ENCODE results near the gene GAPVD1.

GAPVD1 gene

DNA sequence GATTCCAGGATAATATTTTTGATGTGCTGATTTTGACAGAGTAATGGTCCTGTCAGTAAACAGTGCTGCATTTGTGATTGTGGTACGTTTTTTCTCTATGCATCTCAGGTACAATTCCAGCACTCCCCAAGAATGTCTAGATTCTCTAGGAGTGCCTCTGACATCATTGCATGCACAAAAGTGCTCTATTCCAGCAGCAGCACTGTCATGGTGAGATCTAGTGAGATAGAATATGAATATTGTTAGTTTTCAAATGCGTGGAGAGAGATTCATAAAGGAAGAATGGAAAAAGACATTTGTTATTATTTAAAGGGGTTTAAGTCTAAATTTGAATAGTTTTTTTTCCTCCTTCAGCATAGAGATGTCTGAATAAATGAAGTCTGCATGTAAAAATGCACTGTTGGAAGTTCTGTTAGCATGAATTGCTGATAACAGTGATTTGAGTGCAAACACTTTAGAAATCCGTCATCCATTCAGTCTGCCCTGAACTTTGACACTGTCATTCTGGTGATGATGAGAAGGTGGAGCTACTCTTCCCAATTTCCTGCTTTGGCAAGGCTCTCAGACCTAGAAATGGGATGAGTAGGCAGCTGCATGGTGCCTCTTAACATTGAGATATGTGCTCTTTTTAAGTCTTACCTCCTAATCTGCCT is 84.6 kb downstream of the GAPVD1 start:
- H3K36me3 ChIP-seq (ENCODE audit: control insufficient read depth in 1 of 2, insufficient read depth in 2 of 2, low read depth in 1 of 2, low read length in 2 of 2): peaks cover 29 to 87% of the 10 kb centered on the region in 2 experiments
- H2BK5ac ChIP-seq (ENCODE audit: low read depth, low read length, poor library complexity, severe bottlenecking): no peak overlapping the region
- no peak overlapping the region for H3K23ac ChIP-seq (ENCODE audit: low read length in 2 of 2)
- no peak overlapping the region for H2AFZ ChIP-seq (ENCODE audit: low read depth, low read length)
- no peak overlapping the region for H3K27ac ChIP-seq (ENCODE audit: low read length, poor library complexity, severe bottlenecking)
- peaks cover 1% of the 10 kb centered on the region for H3K4me1 ChIP-seq (ENCODE audit: control insufficient read depth, insufficient read depth, low read depth, low read length)
- H3K18ac ChIP-seq (ENCODE audit: low read depth in 1 of 2, low read length in 2 of 2): no peak overlapping the region
- H3K4ac ChIP-seq (ENCODE audit: low read depth in 1 of 2, low read length in 2 of 2): no peak overlapping the region
- DNase-seq: no peak
- H3K27me3 ChIP-seq (ENCODE audit: control insufficient read depth in 1 of 2, insufficient read depth in 1 of 2, low read length in 2 of 2): no peaks in the 10 kb centered on the region
- no peak overlapping the region for H3K4me2 ChIP-seq (ENCODE audit: low read length, poor library complexity, severe bottlenecking)
- no peak overlapping the region for H2BK12ac ChIP-seq (ENCODE audit: low read length in 2 of 2)
- H2BK15ac ChIP-seq (ENCODE audit: low read depth, poor library complexity, severe bottlenecking): no peak overlapping the region
- no peak overlapping the region for H3K14ac ChIP-seq (ENCODE audit: low read length in 2 of 2)
- WGBS: 94% methylated on average over 3 of the region's 3 CpGs
- no peak overlapping the region for H4K8ac ChIP-seq (ENCODE audit: low read length)
- no peak overlapping the region for H4K91ac ChIP-seq (ENCODE audit: low read length)
- H3K4me3 ChIP-seq (ENCODE audit: insufficient read depth in 1 of 2, low read depth in 1 of 2, low read length in 2 of 2): no peak overlapping the region
- H2BK120ac ChIP-seq (ENCODE audit: low read depth, low read length): no peak overlapping the region
- H3K9me3 ChIP-seq (ENCODE audit: control insufficient read depth, low read length): no peaks in the 10 kb centered on the region
- H3K79me1 ChIP-seq (replicated peaks; ENCODE audit: low read length, poor library complexity, severe bottlenecking): peaks cover 8% of the 10 kb centered on the region
- no peak overlapping the region for H2AK5ac ChIP-seq (ENCODE audit: low read length, severe bottlenecking)
- H3K9ac ChIP-seq (ENCODE audit: low read length): no peak overlapping the region

DNA sequence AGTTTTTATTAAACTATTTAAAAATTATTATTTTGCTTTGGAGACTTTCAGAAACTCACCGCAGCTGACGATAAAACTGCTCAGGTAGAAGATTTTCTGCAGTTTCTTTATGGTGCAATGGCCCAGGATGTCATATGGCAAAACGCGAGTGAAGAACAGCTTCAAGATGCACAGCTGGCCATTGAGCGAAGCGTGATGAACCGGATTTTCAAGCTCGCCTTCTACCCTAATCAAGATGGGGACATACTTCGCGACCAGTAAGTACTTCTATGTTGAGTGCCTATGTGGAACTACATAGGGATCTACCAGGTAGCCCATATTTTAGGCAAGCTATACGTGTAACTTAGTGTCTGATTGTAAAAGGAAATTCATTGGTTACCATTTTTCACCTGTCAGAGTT is 94.0 kb downstream of the GAPVD1 start:
- no peak overlapping the region for H2AK5ac ChIP-seq (ENCODE audit: low read length, severe bottlenecking)
- DNase-seq: no peak
- H2BK15ac ChIP-seq (ENCODE audit: low read depth, poor library complexity, severe bottlenecking): no peak overlapping the region
- no peak overlapping the region for H3K27ac ChIP-seq (ENCODE audit: low read length, poor library complexity, severe bottlenecking)
- H2AFZ ChIP-seq (ENCODE audit: low read depth, low read length): no peak overlapping the region
- no peak overlapping the region for H4K8ac ChIP-seq (ENCODE audit: low read length)
- no peaks in the 10 kb centered on the region for H3K27me3 ChIP-seq (ENCODE audit: control insufficient read depth in 1 of 2, insufficient read depth in 1 of 2, low read length in 2 of 2)
- H2BK12ac ChIP-seq (ENCODE audit: low read length in 2 of 2): no peak overlapping the region
- H3K18ac ChIP-seq (ENCODE audit: low read depth in 1 of 2, low read length in 2 of 2): no peak overlapping the region
- H3K23ac ChIP-seq (ENCODE audit: low read length in 2 of 2): no peak overlapping the region
- no peak overlapping the region for H3K14ac ChIP-seq (ENCODE audit: low read length in 2 of 2)
- no peak overlapping the region for H2BK5ac ChIP-seq (ENCODE audit: low read depth, low read length, poor library complexity, severe bottlenecking)
- H4K91ac ChIP-seq (ENCODE audit: low read length): no peak overlapping the region
- H3K4ac ChIP-seq (ENCODE audit: low read depth in 1 of 2, low read length in 2 of 2): no peak overlapping the region
- 98% methylated on average over 11 of the region's 11 CpGs for WGBS
- peaks cover 44 to 96% of the 10 kb centered on the region in 2 experiments for H3K36me3 ChIP-seq (ENCODE audit: control insufficient read depth in 1 of 2, insufficient read depth in 2 of 2, low read depth in 1 of 2, low read length in 2 of 2)
- H3K4me2 ChIP-seq (ENCODE audit: low read length, poor library complexity, severe bottlenecking): no peak overlapping the region
- no peaks in the 10 kb centered on the region for H3K9me3 ChIP-seq (ENCODE audit: control insufficient read depth, low read length)
- no peak overlapping the region for H3K9ac ChIP-seq (ENCODE audit: low read length)
- no peaks in the 10 kb centered on the region for H3K4me1 ChIP-seq (ENCODE audit: control insufficient read depth, insufficient read depth, low read depth, low read length)
- H2BK120ac ChIP-seq (ENCODE audit: low read depth, low read length): no peak overlapping the region
- peaks cover 19% of the 10 kb centered on the region for H3K79me1 ChIP-seq (replicated peaks; ENCODE audit: low read length, poor library complexity, severe bottlenecking)
- H3K4me3 ChIP-seq (ENCODE audit: insufficient read depth in 1 of 2, low read depth in 1 of 2, low read length in 2 of 2): no peak overlapping the region

- no peak overlapping the region for H3K27ac ChIP-seq (ENCODE audit: low read length, poor library complexity, severe bottlenecking)
- 96% methylated on average over 3 of the region's 3 CpGs for WGBS
- H3K9me3 ChIP-seq (ENCODE audit: control insufficient read depth, low read length): no peaks in the 10 kb centered on the region
- H3K14ac ChIP-seq (ENCODE audit: low read length in 2 of 2): no peak overlapping the region
- H2AK5ac ChIP-seq (ENCODE audit: low read length, severe bottlenecking): no peak overlapping the region
- peaks cover 45 to 96% of the 10 kb centered on the region in 2 experiments for H3K36me3 ChIP-seq (ENCODE audit: control insufficient read depth in 1 of 2, insufficient read depth in 2 of 2, low read depth in 1 of 2, low read length in 2 of 2)
- no peak overlapping the region for H4K91ac ChIP-seq (ENCODE audit: low read length)
- no peak overlapping the region for H4K8ac ChIP-seq (ENCODE audit: low read length)
- H3K4me1 ChIP-seq (ENCODE audit: control insufficient read depth, insufficient read depth, low read depth, low read length): no peaks in the 10 kb centered on the region
- no peak overlapping the region for H2BK120ac ChIP-seq (ENCODE audit: low read depth, low read length)
- no peak overlapping the region for H2BK5ac ChIP-seq (ENCODE audit: low read depth, low read length, poor library complexity, severe bottlenecking)
- no peak overlapping the region for H3K23ac ChIP-seq (ENCODE audit: low read length in 2 of 2)
- no peak overlapping the region for H3K18ac ChIP-seq (ENCODE audit: low read depth in 1 of 2, low read length in 2 of 2)
- no peak overlapping the region for H2BK15ac ChIP-seq (ENCODE audit: low read depth, poor library complexity, severe bottlenecking)
- H3K79me1 ChIP-seq (replicated peaks; ENCODE audit: low read length, poor library complexity, severe bottlenecking): peaks cover 20% of the 10 kb centered on the region
- H3K4ac ChIP-seq (ENCODE audit: low read depth in 1 of 2, low read length in 2 of 2): no peak overlapping the region
- no peak overlapping the region for H3K9ac ChIP-seq (ENCODE audit: low read length)
- no peaks in the 10 kb centered on the region for H3K27me3 ChIP-seq (ENCODE audit: control insufficient read depth in 1 of 2, insufficient read depth in 1 of 2, low read length in 2 of 2)
- no peak overlapping the region for H3K4me2 ChIP-seq (ENCODE audit: low read length, poor library complexity, severe bottlenecking)
- no peak overlapping the region for H3K4me3 ChIP-seq (ENCODE audit: insufficient read depth in 1 of 2, low read depth in 1 of 2, low read length in 2 of 2)
- DNase-seq: no peak
- no peak overlapping the region for H2BK12ac ChIP-seq (ENCODE audit: low read length in 2 of 2)
- no peak overlapping the region for H2AFZ ChIP-seq (ENCODE audit: low read depth, low read length)
Observed at GRCh38 chr9:125356032-125356431, 94.4 kb downstream of the GAPVD1 start.

GRCh38 chr9:125359011-125359410 is 97.4 kb downstream of the GAPVD1 start:
- Histone ChIP-seq H3K9ac (ENCODE audit: low read length) (no peak overlapping the region), H3K36me3 (ENCODE audit: control insufficient read depth in 1 of 2, insufficient read depth in 2 of 2, low read depth in 1 of 2, low read length in 2 of 2) (peaks cover 37 to 97% of the 10 kb centered on the region in 2 experiments), H3K9me3 (ENCODE audit: control insufficient read depth, low read length) (no peaks in the 10 kb centered on the region), H3K4me2 (ENCODE audit: low read length, poor library complexity, severe bottlenecking) (no peak overlapping the region), H3K27ac (ENCODE audit: low read length, poor library complexity, severe bottlenecking) (no peak overlapping the region), H2BK15ac (ENCODE audit: low read depth, poor library complexity, severe bottlenecking) (no peak overlapping the region), H3K4me1 (ENCODE audit: control insufficient read depth, insufficient read depth, low read depth, low read length) (no peaks in the 10 kb centered on the region), H2BK120ac (ENCODE audit: low read depth, low read length) (no peak overlapping the region), H3K79me1 (replicated peaks; ENCODE audit: low read length, poor library complexity, severe bottlenecking) (peaks cover 16% of the 10 kb centered on the region), H3K4ac (ENCODE audit: low read depth in 1 of 2, low read length in 2 of 2) (no peak overlapping the region), H3K4me3 (ENCODE audit: insufficient read depth in 1 of 2, low read depth in 1 of 2, low read length in 2 of 2) (no peak overlapping the region), H4K91ac (ENCODE audit: low read length) (no peak overlapping the region), H3K14ac (ENCODE audit: low read length in 2 of 2) (no peak overlapping the region), H2AFZ (ENCODE audit: low read depth, low read length) (no peak overlapping the region), H4K8ac (ENCODE audit: low read length) (no peak overlapping the region), H2BK12ac (ENCODE audit: low read length in 2 of 2) (no peak overlapping the region), H3K23ac (ENCODE audit: low read length in 2 of 2) (no peak overlapping the region), H2BK5ac (ENCODE audit: low read depth, low read length, poor library complexity, severe bottlenecking) (no peak overlapping the region), H3K18ac (ENCODE audit: low read depth in 1 of 2, low read length in 2 of 2) (no peak overlapping the region), H2AK5ac (ENCODE audit: low read length, severe bottlenecking) (no peak overlapping the region), H3K27me3 (ENCODE audit: control insufficient read depth in 1 of 2, insufficient read depth in 1 of 2, low read length in 2 of 2) (no peaks in the 10 kb centered on the region)
- WGBS: 100% methylated on average over 1 of the region's 1 CpG
- DNase-seq: no peak

Data from mesenchymal stem cell (in vitro differentiated cells and primary cell).